Mucosa of descending colon (tissue), 3 donors: ENCODE data around the gene DDX31. TPM values are rescaled to one million over a fixed set of nuclear protein-coding genes. Genes with fewer than 3 reads are reported as not detected.

Experiments used
- ATAC-seq: fragments of 200-7000 bp; cut with Tn5 transposase; one replicate; pipeline ENCODE4 v1.9.1; 2020; ENCODE audit warnings: mild to moderate bottlenecking, moderate library complexity
- DNase-seq, 3 donors: peaks; one replicate each; pipeline ENCODE4 v3.0.0-alpha.2; 2020
- H3K36me3 ChIP-seq: fragments of 200-600 bp; one replicate; pipeline ENCODE4 v1.8.0; 2021; ENCODE audit warnings: low read depth, mild to moderate bottlenecking
- H3K4me1 ChIP-seq: fragments of 200-600 bp; one replicate; pipeline ENCODE4 v1.8.0; 2021; ENCODE audit warnings: low read depth, mild to moderate bottlenecking
- H3K4me3 ChIP-seq: fragments of 200-600 bp; one replicate; pipeline ENCODE4 v1.8.0; 2021; ENCODE audit warnings: mild to moderate bottlenecking
- H3K9me3 ChIP-seq: fragments of 200-600 bp; one replicate; pipeline ENCODE4 v1.8.0; 2021; ENCODE audit warnings: mild to moderate bottlenecking
- CTCF ChIP-seq: fragments of 200-600 bp; IDR thresholded peaks from one replicate; pipeline ENCODE4 v1.8.0; 2022; ENCODE audit warnings: antibody characterized with exemption, mild to moderate bottlenecking
- intact Hi-C, 2 donors: fragments of 100-400 bp; cut with DNase I in 1 of 2; cut with micrococcal nuclease in 1 of 2; formaldehyde crosslinking; loops; one replicate each; pipeline versions ENCODE4 v1.11.0 to v1.11.1; 2022; cut with DNase I, micrococcal nuclease
- total RNA-seq, 3 donors: library from RNA; stranded (reverse); fragmentation: NEBNext Ultra II Directional in 2 of 3; extraction: Animal tissue kit (Norgen Biotek cat#: 25700) in 2 of 3; gene quantifications; one replicate each; pipeline versions ENCODE4 v1.2.1 to v1.2.4, GENCODE V29; 2021 to 2023
- donor health status: DM: no; HTN: no; CAD: no; lungs with moderate emphysema.
- donor health status: DM: no; HTN: no; CAD: no.
- donor health status: DM: no; HTN: yes; CAD: no.

The DDX31 gene
- total RNA-seq, 3 donors from 2014 or later: 8.7 to 11.2 (median 9.5) TPM

- Histone ChIP-seq H3K4me1 (peaks cover 12% of the 10 kb centered on the region), H3K9me3 (no peaks in the 10 kb centered on the region), H3K36me3 (no peaks in the 10 kb centered on the region), H3K4me3 (no peak overlapping the region)
- TF ChIP-seq CTCF: no peak
- intact Hi-C loops: no loop called here
- ATAC-seq (no peak), DNase-seq (no peak)
Measured at GRCh38 chr9:132671620-132672412, 2.0 kb upstream of the DDX31 start.

- intact Hi-C loops: no loop called here
- H3K4me1 ChIP-seq: peaks cover 12% of the 10 kb centered on the region
- no peaks in the 10 kb centered on the region for H3K9me3 ChIP-seq
- no peak for TF ChIP-seq CTCF
- peak; percentile 53 for ATAC-seq
- no peaks in the 10 kb centered on the region for H3K36me3 ChIP-seq
- DNase-seq: peak; percentile 13 to 55 (median 33)
- H3K4me3 ChIP-seq: peak within 1 kb of the TSS; percentile 90
Measured at GRCh38 chr9:132670457-132671391, 941 bp upstream of the DDX31 start, which contains the start of gene GTF3C4. GTF3C4 (plus strand) TSS chr9:132670464; CDS start chr9:132670599, 135 bp downstream.

- DNase-seq (peak in 1 of 3 donors; percentile 67), ATAC-seq (peak; percentile 66)
- intact Hi-C loops: no loop called here
- peaks cover 12% of the 10 kb centered on the region for H3K4me1 ChIP-seq
- no peaks in the 10 kb centered on the region for H3K9me3 ChIP-seq
- H3K4me3 ChIP-seq: peak overlapping the region; percentile 90
- TF ChIP-seq CTCF: no peak
- no peaks in the 10 kb centered on the region for H3K36me3 ChIP-seq
Measured at GRCh38 chr9:132669319-132669697, 475 bp downstream of the DDX31 start.

GRCh38 chr9:132663851-132664250, 5.9 kb downstream of the DDX31 start:
- H3K4me3 ChIP-seq: no peak overlapping the region
- intact Hi-C loops: no loop called here
- DNase-seq: no peak
- H3K4me1 ChIP-seq: no peaks in the 10 kb centered on the region
- H3K9me3 ChIP-seq: no peaks in the 10 kb centered on the region
- TF ChIP-seq CTCF: no peak
- H3K36me3 ChIP-seq: no peaks in the 10 kb centered on the region
- no peak for ATAC-seq

GRCh38 chr9:132663117-132663516, 6.7 kb downstream of the DDX31 start:
- DNase-seq (no peak), ATAC-seq (no peak)
- no peaks in the 10 kb centered on the region for H3K4me1 ChIP-seq
- intact Hi-C loops: no loop called here
- TF ChIP-seq CTCF: no peak
- no peak overlapping the region for H3K4me3 ChIP-seq
- no peaks in the 10 kb centered on the region for H3K9me3 ChIP-seq
- H3K36me3 ChIP-seq: no peaks in the 10 kb centered on the region
